ENCODE measurements around the gene TOM1L2. TPM values are rescaled to one million over a fixed set of nuclear protein-coding genes. Genes with fewer than 3 reads are reported as not detected.

TOM1L2 gene
- total RNA-seq, 1 experiment from 2014 or later: 24.1 TPM

GRCh38 chr17:17971431-17972125, 622 bp downstream of the TOM1L2 start:
- H3K4me2 ChIP-seq (ENCODE audit: low read length): peak overlapping the region; percentile 82
- peak overlapping the region; percentile 70 for H3K9ac ChIP-seq (ENCODE audit: low read length)
- no peaks in the 10 kb centered on the region for H4K20me1 ChIP-seq (ENCODE audit: insufficient read depth)
- H3K36me3 ChIP-seq (ENCODE audit: control insufficient read depth in 1 of 2, insufficient read depth in 2 of 2, low read length in 2 of 2): no peaks in the 10 kb centered on the region
- POLR2A ChIA-PET: interaction anchor here (0.9 to 1.5 kb wide), 5 partner anchors 14 to 135 kb away, joined by 3 to 24 read pairs (median 6); partner anchors contain the start of gene SREBF1
- no peaks in the 10 kb centered on the region for H3K9me2 ChIP-seq (ENCODE audit: insufficient read depth)
- H3K27me3 ChIP-seq (ENCODE audit: insufficient read depth, low read length): no peaks in the 10 kb centered on the region
- TF ChIP-seq SRF (IDR thresholded peaks at IDR 0.05; ENCODE audit: low read depth) (no peak), YY1 (IDR thresholded peaks at IDR 0.05; ENCODE audit: extremely low read depth, insufficient replicate concordance, low read depth, low read length) (no peak), CTCF (IDR thresholded peaks at IDR 0.05 in 2 of 3, conservative IDR thresholded peaks at IDR 0.05 in 1 of 3; ENCODE audit: borderline replicate concordance in 1 of 3, insufficient read depth in 1 of 3, low read depth in 2 of 3, low read length in 2 of 3) (0 out of 6 replicates have a peak, but pooled peaks of 1 of the 3 experiments have one; percentile 5)
- DNase-seq (ENCODE audit: low read depth, low spot score): no peak
- CTCF ChIA-PET: interaction anchor here (0.6 to 1.2 kb wide), 3 partner anchors 50 to 101 kb away, joined by 3 to 6 read pairs (median 5); no protein-coding TSS in a partner anchor
- BruUV-seq (replicated peaks): no TSS peak
- RAD21 ChIA-PET (ENCODE audit: low non-redundant PET in 1 of 2, low total read pairs in 2 of 2, uncharacterized antibody in 2 of 2, unreplicated experiment in 2 of 2): no interaction called here
- H3K4me3 ChIP-seq (replicated peaks in 1 of 2; ENCODE audit: low read depth in 1 of 2, low read length in 2 of 2): peak overlapping the region; percentile 64 to 65
- H3K4me1 ChIP-seq (ENCODE audit: control insufficient read depth in 1 of 2, insufficient read depth in 2 of 2, low read length in 2 of 2): peaks cover 11 to 23% of the 10 kb centered on the region in 2 experiments
- intact Hi-C loops (cut with micrococcal nuclease): loop anchor here (1.0 to 5.0 kb wide), 3 partner anchors 13 to 79 kb away; no protein-coding TSS in a partner anchor
- H3K27ac ChIP-seq (ENCODE audit: low read depth, low read length): peak overlapping the region; percentile 62; the same call in 1 of the 2 replicates
- peak; percentile 1 for ATAC-seq
- no peak overlapping the region for H2AFZ ChIP-seq (ENCODE audit: low read depth, low read length, poor library complexity, severe bottlenecking)
- no peaks in the 10 kb centered on the region for H3K79me2 ChIP-seq (ENCODE audit: insufficient read depth, low read length)
- no peaks in the 10 kb centered on the region for H3K9me3 ChIP-seq (ENCODE audit: control insufficient read depth in 1 of 2, insufficient read depth in 1 of 2, low read depth in 1 of 2, low read length in 2 of 2)
